HepG2 (cell line): ENCODE data around the gene CYP4F8. TPM values are rescaled to one million over a fixed set of nuclear protein-coding genes. Genes with fewer than 3 reads are reported as not detected.

ENCODE experiments used
- ATAC-seq: fragments of 200-7000 bp; cut with Tn5 transposase; 3 replicates; pipeline ENCODE4 v1.9.1; 2020; ENCODE audit warnings: mild to moderate bottlenecking, moderate library complexity
- BruUV-seq: library from RNA; stranded (reverse); fragments of 400-500 nt; replicated peaks from 2 replicates; lab custom pipeline; 2021; lab: Mats Ljungman, UMichigan
- CTCF ChIA-PET: fragments of 300-600 bp; formaldehyde crosslinking; extraction: SDS; loops from one replicate; lab custom pipeline; 2021; ENCODE audit warnings: low total read pairs, inconsistent platforms, low intra/inter-chr PET ratio; lab: Yijun Ruan, JAX
- POLR2A ChIA-PET: fragments of 350-600 bp; sonication (Branson Sonifier 250); formaldehyde crosslinking; loops from one replicate; lab custom pipeline; 2020; ENCODE audit warnings: antibody characterized with exemption, inconsistent platforms; lab: Yijun Ruan, JAX
- DNase-seq: peaks from one replicate; pipeline ENCODE4 v3.0.0-alpha.2; 2015; ENCODE audit warnings: low spot score
- FAIRE-seq: peaks from 3 replicates; lab custom pipeline; 2011; peaks lifted over from hg19 to GRCh38; lab: Jason Lieb, UNC
- H2AFZ ChIP-seq: one replicate; pipeline ENCODE4 v1.6.1; 2011; ENCODE audit warnings: low read length, inconsistent platforms
- H3K27ac ChIP-seq: fragments of 300-600 bp; 3 replicates; pipeline ENCODE4 v1.8.0; 2011; ENCODE audit warnings: mixed run types, mild to moderate bottlenecking, mixed read lengths, low read length, inconsistent platforms; ENCODE audit not compliant: insufficient read depth; ENCODE audit errors: extremely low read length
- H3K27me3 ChIP-seq, 2 experiments: fragments of 200-600 bp in 1 of 2; 2 replicates in 1 of 2; 3 replicates in 1 of 2; pipeline versions ENCODE4 v1.6.0 to v1.8.0; 2011; ENCODE audit warnings: low read length in 2 of 2, mild to moderate bottlenecking in 2 of 2, moderate library complexity in 2 of 2, inconsistent platforms in 1 of 2; ENCODE audit not compliant: insufficient read depth in 2 of 2, control insufficient read depth in 1 of 2
- H3K36me3 ChIP-seq, 2 experiments: fragments of 200-600 bp in 1 of 2; replicated peaks in 1 of 2; 2 replicates in 1 of 2; 3 replicates in 1 of 2; pipeline versions ENCODE4 v1.5.1 to v1.8.0; 2011; ENCODE audit warnings: low read length in 2 of 2, inconsistent platforms in 1 of 2; ENCODE audit not compliant: insufficient read depth in 2 of 2, control insufficient read depth in 1 of 2
- H3K4me1 ChIP-seq: 2 replicates; pipeline ENCODE4 v1.5.1; 2012; ENCODE audit warnings: low read length, inconsistent platforms; ENCODE audit not compliant: insufficient read depth
- H3K4me2 ChIP-seq: 2 replicates; pipeline ENCODE4 v1.6.0; 2011; ENCODE audit warnings: low read depth, low read length, inconsistent platforms
- H3K4me3 ChIP-seq, 3 experiments: fragments of 200-600 bp in 1 of 3; sonication (generic), shearing (Covaris generic) in 1 of 3; replicated peaks in 1 of 3; 2 replicates each; pipeline ENCODE4 v1.5.1; 2011 to 2016; ENCODE audit warnings: low read length in 3 of 3, inconsistent platforms in 2 of 3, low read depth in 2 of 3, mild to moderate bottlenecking in 2 of 3, control low read depth in 1 of 3, mixed read lengths in 1 of 3; ENCODE audit not compliant: insufficient read depth in 1 of 3
- H3K79me2 ChIP-seq: one replicate; pipeline ENCODE4 v1.6.1; 2011; ENCODE audit warnings: low read length, inconsistent platforms; ENCODE audit not compliant: insufficient read depth
- H3K9ac ChIP-seq: 2 replicates; pipeline ENCODE4 v1.6.0; 2011; ENCODE audit warnings: mild to moderate bottlenecking, low read depth, low read length, inconsistent platforms; ENCODE audit not compliant: insufficient read depth
- H3K9me3 ChIP-seq: 2 replicates; pipeline ENCODE4 v1.5.1; 2012; ENCODE audit warnings: mild to moderate bottlenecking, low read length
- H4K20me1 ChIP-seq: 2 replicates; pipeline ENCODE4 v1.6.0; 2011; ENCODE audit warnings: inconsistent platforms, mild to moderate bottlenecking, low read length, moderate library complexity; ENCODE audit not compliant: insufficient read depth
- ATF7 ChIP-seq, 2 experiments: fragments of 450-650 bp in 1 of 2; sonication (generic) in 1 of 2; formaldehyde crosslinking in 1 of 2; IDR thresholded peaks; 2 replicates each; pipeline versions ENCODE4 v1.4.0 to v1.6.1; 2016 to 2020; ENCODE audit warnings: antibody characterized with exemption in 1 of 2, mild to moderate bottlenecking in 1 of 2, missing genetic modification reagents in 1 of 2
- TAF15 ChIP-seq: fragments of 200-400 bp; formaldehyde crosslinking; IDR thresholded peaks from one replicate; pipeline ENCODE4 v1.6.1; 2018; ENCODE audit warnings: mild to moderate bottlenecking, low read depth, low read length; ENCODE audit not compliant: poor library complexity, severe bottlenecking
- YEATS2 ChIP-seq: sonication (generic); formaldehyde crosslinking; IDR thresholded peaks from 2 replicates; pipeline ENCODE4 v1.4.0; 2020; ENCODE audit warnings: missing genetic modification reagents, borderline replicate concordance
- WGBS: methylation state at CpG from one replicate; pipeline ENCODE4 v1.1.6; 2017; ENCODE audit warnings: low lambda C conversion rate; 5-methylcytosine and 5-hydroxymethylcytosine counted together
- in situ Hi-C: cut with HindIII; loops from 2 replicates; pipeline ENCODE4 v1.10.0; 2017; ENCODE audit warnings: low pct_unique_long_range_greater_than_20kb; ENCODE audit not compliant: extremely low pct_ligation_motif_present
- intact Hi-C: fragments of 100-400 bp; cut with micrococcal nuclease; formaldehyde crosslinking; loops from one replicate; pipeline ENCODE4 v1.10.0; 2022; ENCODE audit not compliant: unreplicated experiment
- polyA plus RNA-seq, 8 experiments: library from polyadenylated mRNA; depleted of rRNA in 3 of 8; stranded (reverse) in 7 of 8; unstranded in 1 of 8; fragments of >200 nt; fragmentation: Illumina TruSeq in 4 of 8; extraction: Trizol in 4 of 8; gene quantifications; 2 replicates each; pipeline versions ENCODE4 v1.2.1 to v1.2.3, GENCODE V29; 2011 to 2016; ENCODE audit warnings: low read depth in 4 of 8, missing spikeins in 1 of 8, mixed read lengths in 1 of 8; ENCODE audit not compliant: insufficient read depth in 1 of 8
- total RNA-seq, 5 experiments: library from RNA; depleted of rRNA; stranded (reverse); fragments of >200 nt; fragmentation: Illumina TruSeq; extraction: Trizol; gene quantifications; 2 replicates each; pipeline ENCODE4 v1.2.3, GENCODE V29; 2016; ENCODE audit warnings: low read depth in 1 of 5
- TF ChIP-seq, protein P1 (sequence below): sonication (generic); IDR thresholded peaks from 2 replicates; pipeline ENCODE4 v1.6.1; 2016; ENCODE audit warnings: low read depth, borderline replicate concordance

CYP4F8 gene
- total and polyA plus RNA-seq, 2 of the 13 experiments (the other 11 are each of a cell fraction or from before 2014, with no cell fraction given), result not detected

GRCh38 chr19:15607978-15608925 is 6.8 kb upstream of the CYP4F8 start (continued):
- TF ChIP-seq, protein P1, sequence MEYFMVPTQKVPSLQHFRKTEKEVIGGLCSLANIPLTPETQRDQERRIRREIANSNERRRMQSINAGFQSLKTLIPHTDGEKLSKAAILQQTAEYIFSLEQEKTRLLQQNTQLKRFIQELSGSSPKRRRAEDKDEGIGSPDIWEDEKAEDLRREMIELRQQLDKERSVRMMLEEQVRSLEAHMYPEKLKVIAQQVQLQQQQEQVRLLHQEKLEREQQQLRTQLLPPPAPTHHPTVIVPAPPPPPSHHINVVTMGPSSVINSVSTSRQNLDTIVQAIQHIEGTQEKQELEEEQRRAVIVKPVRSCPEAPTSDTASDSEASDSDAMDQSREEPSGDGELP, result 0 out of 2 replicates have a peak, but pooled peaks have one; percentile 5

- 47% methylated on average over 8 of the region's 8 CpGs for WGBS
- Histone ChIP-seq H3K79me2 (no peaks in the 10 kb centered on the region), H3K9ac (no peak overlapping the region), H3K9me3 (no peaks in the 10 kb centered on the region), H3K4me3 (no peak overlapping the region), H2AFZ (no peak overlapping the region), H3K36me3 (no peaks in the 10 kb centered on the region), H3K27me3 (no peaks in the 10 kb centered on the region; a peak in 1 of 5 replicates), H3K4me1 (peaks cover 31% of the 10 kb centered on the region), H3K4me2 (no peak overlapping the region), H3K27ac (no peak overlapping the region), H4K20me1 (no peaks in the 10 kb centered on the region)
- DNase-seq, result no peak
- ChIA-PET CTCF (no interaction called here), POLR2A (no interaction called here)
- TF ChIP-seq YEATS2 (CRISPR knock-in tag) (no peak), TAF15 (no peak), ATF7 (IDR thresholded peaks at IDR 0.05) (peak; percentile 93), ATF7 (CRISPR knock-in tag; IDR thresholded peaks at IDR 0.05) (no peak)
- no peak for FAIRE-seq
- ATAC-seq, result no peak
- in situ Hi-C loops, result no loop called here
- intact Hi-C loops, result no loop called here
- no TSS peak for BruUV-seq
These were observed 5.8 kb upstream of the CYP4F8 start for GRCh38 chr19:15609261-15609660.
